ENCODE measurements around the gene DNAJC7.
"Not testable (repeated sequence)": the region's sequence is repeated elsewhere in the genome, so short reads cannot be mapped to it uniquely, and the experiment has no call there.

The DNAJC7 gene

DNA sequence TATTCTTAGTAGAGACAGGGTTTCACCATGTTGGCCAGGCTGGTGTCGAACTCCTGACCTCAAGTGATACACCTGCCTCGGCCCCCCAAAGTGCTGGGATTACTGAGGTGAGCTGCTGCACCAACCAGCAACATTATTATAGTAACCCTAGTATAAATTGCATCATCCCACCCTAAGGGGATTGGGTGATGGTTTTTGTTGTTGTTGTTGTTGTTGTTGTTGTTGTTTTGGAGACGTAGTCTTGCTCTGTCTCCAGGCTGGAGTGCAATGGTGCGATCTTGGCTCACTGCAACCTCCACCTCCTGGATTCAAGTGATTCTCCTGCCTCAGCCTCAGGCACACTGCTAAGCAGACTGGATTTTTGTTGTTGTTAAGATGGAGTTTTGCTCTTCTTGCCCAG lies 85.5 kb downstream of the DNAJC7 start:
- H3K9ac ChIP-seq (ENCODE audit: low read length); H3K79me1 ChIP-seq (replicated peaks; ENCODE audit: low read length, poor library complexity, severe bottlenecking); H4K91ac ChIP-seq (ENCODE audit: low read length); H3K14ac ChIP-seq (ENCODE audit: low read length in 2 of 2); H2BK120ac ChIP-seq (ENCODE audit: low read depth, low read length); H3K4me2 ChIP-seq (ENCODE audit: low read length, poor library complexity, severe bottlenecking); H4K8ac ChIP-seq (ENCODE audit: low read length); H3K9me3 ChIP-seq (ENCODE audit: control insufficient read depth, low read length); H3K4me1 ChIP-seq (ENCODE audit: control insufficient read depth, insufficient read depth, low read depth, low read length); H2AK5ac ChIP-seq (ENCODE audit: low read length, severe bottlenecking); H2AFZ ChIP-seq (ENCODE audit: low read depth, low read length); H2BK15ac ChIP-seq (ENCODE audit: low read depth, poor library complexity, severe bottlenecking); H2BK5ac ChIP-seq (ENCODE audit: low read depth, low read length, poor library complexity, severe bottlenecking); H3K27ac ChIP-seq (ENCODE audit: low read length, poor library complexity, severe bottlenecking); H2BK12ac ChIP-seq (ENCODE audit: low read length in 2 of 2); DNase-seq; H3K18ac ChIP-seq (ENCODE audit: low read depth in 1 of 2, low read length in 2 of 2); H3K4ac ChIP-seq (ENCODE audit: low read depth in 1 of 2, low read length in 2 of 2); H3K27me3 ChIP-seq (ENCODE audit: control insufficient read depth in 1 of 2, insufficient read depth in 1 of 2, low read length in 2 of 2); H3K4me3 ChIP-seq (ENCODE audit: insufficient read depth in 1 of 2, low read depth in 1 of 2, low read length in 2 of 2); H3K23ac ChIP-seq (ENCODE audit: low read length in 2 of 2): not testable (repeated sequence)
- H3K36me3 ChIP-seq (ENCODE audit: control insufficient read depth in 1 of 2, insufficient read depth in 2 of 2, low read depth in 1 of 2, low read length in 2 of 2): peaks cover 7 to 11% of the 10 kb centered on the region in 2 experiments
- WGBS: 100% methylated on average over 2 of the region's 4 CpGs

DNA sequence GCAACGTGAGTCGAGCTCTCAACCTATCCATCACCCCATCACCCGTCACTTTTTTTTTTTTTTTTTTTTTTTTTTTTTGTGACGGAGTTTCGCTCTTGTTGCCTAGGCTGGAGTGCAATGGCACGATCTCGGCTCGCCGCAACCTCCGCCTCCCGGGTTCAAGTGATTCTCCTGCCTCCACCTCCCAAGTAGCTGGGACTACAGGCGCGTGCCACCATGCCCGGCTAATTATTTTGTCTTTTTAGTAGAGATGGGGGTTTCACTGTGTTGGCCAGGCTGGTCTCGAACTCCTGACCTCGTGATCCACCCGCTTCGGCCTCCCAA lies 86.4 kb downstream of the DNAJC7 start:
- peak overlapping the region; percentile 76 for H2BK15ac ChIP-seq (ENCODE audit: low read depth, poor library complexity, severe bottlenecking)
- peak overlapping the region; percentile 91 for H4K8ac ChIP-seq (ENCODE audit: low read length)
- not testable (repeated sequence) for H2BK5ac ChIP-seq (ENCODE audit: low read depth, low read length, poor library complexity, severe bottlenecking); H3K4me1 ChIP-seq (ENCODE audit: control insufficient read depth, insufficient read depth, low read depth, low read length); H2BK12ac ChIP-seq (ENCODE audit: low read length in 2 of 2); H3K9me3 ChIP-seq (ENCODE audit: control insufficient read depth, low read length); H4K91ac ChIP-seq (ENCODE audit: low read length); DNase-seq; H3K14ac ChIP-seq (ENCODE audit: low read length in 2 of 2); H3K27me3 ChIP-seq (ENCODE audit: control insufficient read depth in 1 of 2, insufficient read depth in 1 of 2, low read length in 2 of 2); H3K36me3 ChIP-seq (ENCODE audit: control insufficient read depth in 1 of 2, insufficient read depth in 2 of 2, low read depth in 1 of 2, low read length in 2 of 2); H3K23ac ChIP-seq (ENCODE audit: low read length in 2 of 2); H3K79me1 ChIP-seq (replicated peaks; ENCODE audit: low read length, poor library complexity, severe bottlenecking); H2AK5ac ChIP-seq (ENCODE audit: low read length, severe bottlenecking); H2BK120ac ChIP-seq (ENCODE audit: low read depth, low read length)
- peak overlapping the region in 1 of 2 experiments; percentile 96 for H3K4ac ChIP-seq (ENCODE audit: low read depth in 1 of 2, low read length in 2 of 2)
- peak overlapping the region; percentile 72 for H3K27ac ChIP-seq (ENCODE audit: low read length, poor library complexity, severe bottlenecking)
- H3K4me2 ChIP-seq (ENCODE audit: low read length, poor library complexity, severe bottlenecking): peak overlapping the region; percentile 95
- H2AFZ ChIP-seq (ENCODE audit: low read depth, low read length): peak overlapping the region; percentile 85
- 74% methylated on average over 14 of the region's 18 CpGs for WGBS
- H3K4me3 ChIP-seq (ENCODE audit: insufficient read depth in 1 of 2, low read depth in 1 of 2, low read length in 2 of 2): peak overlapping the region; percentile 68 to 79
- peak overlapping the region; percentile 87 for H3K9ac ChIP-seq (ENCODE audit: low read length)
- peak overlapping the region; percentile 73 to 85 for H3K18ac ChIP-seq (ENCODE audit: low read depth in 1 of 2, low read length in 2 of 2)

DNA sequence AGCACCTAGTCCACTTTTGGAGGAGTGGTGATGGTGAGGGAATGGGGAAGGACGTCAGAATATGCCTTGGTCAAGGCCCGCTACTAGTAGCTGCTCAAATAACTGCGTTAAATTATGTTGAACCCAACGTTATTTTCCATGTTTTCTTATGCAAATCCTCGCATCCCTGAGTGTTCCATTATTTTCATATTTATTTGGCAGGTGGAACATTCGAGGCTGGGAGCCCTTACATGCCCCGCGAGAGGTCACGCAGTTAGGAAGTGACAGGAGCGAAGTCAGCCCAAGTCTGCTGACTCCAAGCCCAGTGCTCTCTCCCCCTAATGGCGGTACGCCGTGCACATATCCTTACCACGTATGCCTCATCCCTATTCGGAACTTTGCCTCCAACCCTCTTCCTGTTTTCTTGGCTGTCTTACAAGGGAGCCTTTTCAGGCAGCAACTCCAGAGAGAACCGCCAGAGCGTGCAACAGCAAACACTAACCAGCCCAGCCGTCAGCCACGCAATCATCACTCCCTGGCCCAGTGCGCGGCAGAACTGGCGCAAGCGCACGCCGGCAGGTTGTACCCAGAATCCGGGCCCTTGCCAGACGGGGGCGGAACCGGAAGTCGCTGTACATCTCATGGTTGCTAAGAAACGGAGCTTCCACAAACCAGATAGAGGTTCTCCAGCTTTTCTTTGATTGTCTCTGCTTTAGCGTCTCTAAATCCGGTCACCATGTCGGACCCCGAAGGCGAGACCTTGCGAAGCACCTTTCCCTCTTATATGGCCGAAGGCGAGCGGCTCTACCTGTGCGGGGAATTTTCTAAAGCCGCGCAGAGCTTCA lies 87.0 kb downstream of the DNAJC7 start, which contains the start of gene ODAD4:
TSS of gene ODAD4 (plus strand) at position 609 of the 824 bp plus-strand sequence. CDS start at position 716, 107 bp downstream.
- H3K23ac ChIP-seq (ENCODE audit: low read length in 2 of 2): peak within 1 kb of the TSS in 1 of 2 experiments; percentile 59
- H3K4ac ChIP-seq (ENCODE audit: low read depth in 1 of 2, low read length in 2 of 2): peak within 1 kb of the TSS in 1 of 2 experiments; percentile 96
- 5% methylated on average over 43 of the region's 43 CpGs for WGBS
- peak within 1 kb of the TSS; percentile 54 for H4K91ac ChIP-seq (ENCODE audit: low read length)
- H3K9me3 ChIP-seq (ENCODE audit: control insufficient read depth, low read length): no peaks in the 10 kb centered on the region
- no peak within 1 kb of the TSS for H2BK5ac ChIP-seq (ENCODE audit: low read depth, low read length, poor library complexity, severe bottlenecking)
- H3K9ac ChIP-seq (ENCODE audit: low read length): peak within 1 kb of the TSS; percentile 87
- H2BK15ac ChIP-seq (ENCODE audit: low read depth, poor library complexity, severe bottlenecking): peak within 1 kb of the TSS; percentile 76
- peak within 1 kb of the TSS; percentile 85 to 91 for H3K18ac ChIP-seq (ENCODE audit: low read depth in 1 of 2, low read length in 2 of 2)
- H3K27me3 ChIP-seq (ENCODE audit: control insufficient read depth in 1 of 2, insufficient read depth in 1 of 2, low read length in 2 of 2): no peaks in the 10 kb centered on the region
- H3K79me1 ChIP-seq (replicated peaks; ENCODE audit: low read length, poor library complexity, severe bottlenecking): peaks cover 3% of the 10 kb centered on the region
- H3K27ac ChIP-seq (ENCODE audit: low read length, poor library complexity, severe bottlenecking): peak within 1 kb of the TSS; percentile 94
- H3K4me2 ChIP-seq (ENCODE audit: low read length, poor library complexity, severe bottlenecking): peak within 1 kb of the TSS; percentile 95
- peak within 1 kb of the TSS; percentile 91 for H4K8ac ChIP-seq (ENCODE audit: low read length)
- peak within 1 kb of the TSS; percentile 68 to 79 for H3K4me3 ChIP-seq (ENCODE audit: insufficient read depth in 1 of 2, low read depth in 1 of 2, low read length in 2 of 2)
- H3K36me3 ChIP-seq (ENCODE audit: control insufficient read depth in 1 of 2, insufficient read depth in 2 of 2, low read depth in 1 of 2, low read length in 2 of 2): no peaks in the 10 kb centered on the region
- H2AK5ac ChIP-seq (ENCODE audit: low read length, severe bottlenecking): peak within 1 kb of the TSS; percentile 58
- peak within 1 kb of the TSS in 1 of 2 experiments; percentile 81 for H3K14ac ChIP-seq (ENCODE audit: low read length in 2 of 2)
- H3K4me1 ChIP-seq (ENCODE audit: control insufficient read depth, insufficient read depth, low read depth, low read length): peaks cover 3% of the 10 kb centered on the region
- H2AFZ ChIP-seq (ENCODE audit: low read depth, low read length): peak within 1 kb of the TSS; percentile 85
- peak; percentile 99 for DNase-seq
- H2BK120ac ChIP-seq (ENCODE audit: low read depth, low read length): no peak within 1 kb of the TSS
- peak within 1 kb of the TSS; percentile 11 to 52 for H2BK12ac ChIP-seq (ENCODE audit: low read length in 2 of 2)

DNA sequence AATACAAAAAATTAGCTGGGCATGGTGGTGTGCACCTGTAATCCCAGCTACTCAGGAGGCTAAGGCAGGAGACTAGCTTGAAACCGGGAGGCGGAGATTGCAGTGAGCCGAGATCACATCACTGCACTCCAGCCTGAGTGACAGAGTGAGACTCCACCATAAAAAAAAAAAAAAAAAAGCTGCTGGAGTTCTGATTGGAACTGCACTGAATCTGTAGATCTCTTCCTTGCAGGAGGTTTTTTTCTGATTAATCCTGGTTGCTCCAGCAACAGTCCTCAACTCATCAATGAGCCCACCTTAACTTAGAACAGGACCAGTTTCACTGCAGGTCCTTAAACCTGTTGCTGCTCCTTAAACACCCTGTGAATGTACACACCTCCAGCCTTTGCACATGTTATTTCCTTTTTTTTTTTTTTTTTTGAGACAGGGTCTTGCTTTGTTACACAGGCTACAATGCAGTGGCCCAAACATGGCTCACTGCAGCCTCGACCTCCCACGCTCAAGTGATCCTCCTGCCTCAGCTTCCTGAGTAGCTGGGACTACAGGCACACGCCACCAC lies 88.5 kb downstream of the DNAJC7 start:
- DNase-seq: no peak
- Histone ChIP-seq H2AK5ac (ENCODE audit: low read length, severe bottlenecking) (no peak overlapping the region), H3K4me3 (ENCODE audit: insufficient read depth in 1 of 2, low read depth in 1 of 2, low read length in 2 of 2) (peak overlapping the region in 1 of 2 experiments; percentile 79), H4K91ac (ENCODE audit: low read length) (no peak overlapping the region), H4K8ac (ENCODE audit: low read length) (peak overlapping the region; percentile 51), H3K14ac (ENCODE audit: low read length in 2 of 2) (no peak overlapping the region), H3K23ac (ENCODE audit: low read length in 2 of 2) (no peak overlapping the region), H3K9ac (ENCODE audit: low read length) (no peak overlapping the region), H3K4me1 (ENCODE audit: control insufficient read depth, insufficient read depth, low read depth, low read length) (peaks cover 3% of the 10 kb centered on the region), H2BK5ac (ENCODE audit: low read depth, low read length, poor library complexity, severe bottlenecking) (no peak overlapping the region), H3K79me1 (replicated peaks; ENCODE audit: low read length, poor library complexity, severe bottlenecking) (peaks cover 5% of the 10 kb centered on the region), H3K36me3 (ENCODE audit: control insufficient read depth in 1 of 2, insufficient read depth in 2 of 2, low read depth in 1 of 2, low read length in 2 of 2) (no peaks in the 10 kb centered on the region), H2BK120ac (ENCODE audit: low read depth, low read length) (no peak overlapping the region), H2AFZ (ENCODE audit: low read depth, low read length) (no peak overlapping the region), H3K18ac (ENCODE audit: low read depth in 1 of 2, low read length in 2 of 2) (no peak overlapping the region), H3K4me2 (ENCODE audit: low read length, poor library complexity, severe bottlenecking) (no peak overlapping the region), H2BK12ac (ENCODE audit: low read length in 2 of 2) (peak overlapping the region in 1 of 2 experiments; percentile 72), H3K27me3 (ENCODE audit: control insufficient read depth in 1 of 2, insufficient read depth in 1 of 2, low read length in 2 of 2) (no peaks in the 10 kb centered on the region), H3K4ac (ENCODE audit: low read depth in 1 of 2, low read length in 2 of 2) (peak overlapping the region in 1 of 2 experiments; percentile 67), H2BK15ac (ENCODE audit: low read depth, poor library complexity, severe bottlenecking) (no peak overlapping the region), H3K27ac (ENCODE audit: low read length, poor library complexity, severe bottlenecking) (no peak overlapping the region), H3K9me3 (ENCODE audit: control insufficient read depth, low read length) (no peaks in the 10 kb centered on the region)
- WGBS: 100% methylated on average over 4 of the region's 6 CpGs
